B cell (primary cell): ENCODE measurements around the gene MYO5C. TPM values are rescaled to one million over a fixed set of nuclear protein-coding genes. Genes with fewer than 3 reads are reported as not detected.

Source experiments
- ATAC-seq: fragments of 200-7000 bp; cut with Tn5 transposase; one replicate; pipeline ENCODE4 v1.10.0; 2021; ENCODE audit warnings: low read depth, mild to moderate bottlenecking, moderate number of reproducible peaks, moderate library complexity
- CTCF ChIA-PET: fragments of 350-600 bp; sonication (Branson Sonifier 250); formaldehyde crosslinking; loops from one replicate; lab custom pipeline; 2021; ENCODE audit warnings: antibody characterized with exemption, inconsistent platforms; lab: Charles Lee
- POLR2A ChIA-PET: fragments of 350-600 bp; sonication (Branson Sonifier 250); formaldehyde crosslinking; loops from one replicate; lab custom pipeline; 2021; ENCODE audit warnings: antibody characterized with exemption; lab: Charles Lee
- DNase-seq: peaks from one replicate; pipeline ENCODE4 v3.0.0; 2013
- H2AFZ ChIP-seq: 2 replicates; pipeline ENCODE4 v1.6.1; 2012; ENCODE audit warnings: mild to moderate bottlenecking, low read depth, low read length; ENCODE audit not compliant: insufficient read depth, poor library complexity, severe bottlenecking
- H3K27ac ChIP-seq, 2 donors: 1 replicate in 1 of 2; 2 replicates in 1 of 2; pipeline ENCODE4 v1.5.1; 2012 to 2013; ENCODE audit warnings: low read length in 2 of 2, mild to moderate bottlenecking in 2 of 2, moderate library complexity in 1 of 2
- H3K27me3 ChIP-seq, 4 experiments: fragments of 200-600 bp in 1 of 4; sonication (generic) in 1 of 4; replicated peaks in 1 of 4; 1 replicate in 2 of 4; 2 replicates in 2 of 4; pipeline versions ENCODE4 v1.6.1 to v1.7.0; 2013 to 2016; ENCODE audit warnings: low read length in 3 of 4, mild to moderate bottlenecking in 2 of 4, mixed read lengths in 1 of 4, moderate library complexity in 1 of 4; ENCODE audit not compliant: insufficient read depth in 4 of 4, control insufficient read depth in 3 of 4; ENCODE audit errors: control extremely low read depth in 1 of 4
- H3K36me3 ChIP-seq, 2 experiments: replicated peaks in 1 of 2; 1 replicate in 1 of 2; 2 replicates in 1 of 2; pipeline versions ENCODE4 v1.6.1 to v1.7.1; 2013; ENCODE audit warnings: low read length in 1 of 2; ENCODE audit not compliant: insufficient read depth in 2 of 2, control insufficient read depth in 1 of 2; ENCODE audit errors: control extremely low read depth in 1 of 2, extremely low read depth in 1 of 2
- H3K4me1 ChIP-seq, 2 donors: fragments of 200-600 bp in 1 of 2; sonication (generic) in 1 of 2; 1 replicate in 1 of 2; 2 replicates in 1 of 2; pipeline versions ENCODE4 v1.5.1 to v1.6.1; 2013 to 2017; ENCODE audit warnings: low read length in 2 of 2; ENCODE audit not compliant: control insufficient read depth in 2 of 2, insufficient read depth in 2 of 2
- H3K4me2 ChIP-seq: replicated peaks from 2 replicates; pipeline ENCODE3; 2012; ENCODE audit warnings: mild to moderate bottlenecking, low read depth, low read length; ENCODE audit not compliant: poor library complexity, severe bottlenecking
- H3K4me3 ChIP-seq, 5 experiments: fragments of 200-600 bp in 1 of 5; sonication (generic) in 1 of 5; 1 replicate in 3 of 5; 2 replicates in 2 of 5; pipeline versions ENCODE4 v1.5.1 to v1.7.0; 2011 to 2016; ENCODE audit warnings: low read length in 4 of 5, mild to moderate bottlenecking in 4 of 5, low read depth in 2 of 5, control low read depth in 1 of 5, moderate library complexity in 1 of 5; ENCODE audit not compliant: insufficient read depth in 1 of 5; ENCODE audit errors: control extremely low read depth in 1 of 5, extremely low read depth in 1 of 5
- H3K79me2 ChIP-seq: fragments of 200-600 bp; sonication (generic); one replicate; pipeline ENCODE4 v1.6.0; 2016; ENCODE audit warnings: low read length; ENCODE audit not compliant: control insufficient read depth, insufficient read depth
- H3K9ac ChIP-seq: fragments of 200-600 bp; sonication (generic); 2 replicates; pipeline ENCODE4 v1.6.1; 2017; ENCODE audit warnings: mild to moderate bottlenecking, low read length, moderate library complexity
- H3K9me3 ChIP-seq, 3 donors: one replicate each; pipeline versions ENCODE4 v1.6.1 to v1.7.1; 2013; ENCODE audit warnings: low read length in 2 of 3; ENCODE audit not compliant: control insufficient read depth in 2 of 3, insufficient read depth in 1 of 3; ENCODE audit errors: control extremely low read depth in 1 of 3
- H4K20me1 ChIP-seq: 2 replicates; pipeline ENCODE4 v1.6.0; 2012; ENCODE audit warnings: mild to moderate bottlenecking, low read length; ENCODE audit not compliant: insufficient read depth, control insufficient read depth, poor library complexity, severe bottlenecking
- H3K27ac Mint-ChIP-seq: one replicate; pipeline ENCODE4 v1.8.0; 2021; ENCODE audit warnings: mixed read lengths
- H3K27me3 Mint-ChIP-seq: one replicate; pipeline ENCODE4 v1.8.0; 2021; ENCODE audit warnings: mixed read lengths
- H3K4me1 Mint-ChIP-seq: one replicate; pipeline ENCODE4 v1.8.0; 2021; ENCODE audit warnings: mixed read lengths
- H3K4me3 Mint-ChIP-seq: one replicate; pipeline ENCODE4 v1.8.0; 2021; ENCODE audit warnings: mixed read lengths
- H3K9me3 Mint-ChIP-seq: one replicate; pipeline ENCODE4 v1.8.0; 2022; ENCODE audit warnings: mixed read lengths; ENCODE audit not compliant: insufficient read depth
- CTCF ChIP-seq: fragments of 200-600 bp; IDR thresholded peaks from one replicate; pipeline ENCODE4 v1.8.0; 2022; ENCODE audit warnings: antibody characterized with exemption, mild to moderate bottlenecking
- EZH2 ChIP-seq: IDR thresholded peaks from 2 replicates; pipeline ENCODE4 v1.6.1; 2012; ENCODE audit warnings: borderline replicate concordance, low read depth, mild to moderate bottlenecking, moderate library complexity, low read length; ENCODE audit not compliant: insufficient read depth, poor library complexity, severe bottlenecking
- WGBS: methylation state at CpG from one replicate; pipeline ENCODE4 v1.1.5; 2013; ENCODE audit warnings: missing lambda C conversion rate; ENCODE audit not compliant: insufficient coverage; 5-methylcytosine and 5-hydroxymethylcytosine counted together
- intact Hi-C: fragments of 100-400 bp; cut with micrococcal nuclease; formaldehyde crosslinking; loops from one replicate; pipeline ENCODE4 v1.10.0; 2022
- polyA plus RNA-seq: library from polyadenylated mRNA; depleted of rRNA; stranded (reverse); fragments of >200 nt; gene quantifications from 2 replicates; pipeline ENCODE4 v1.2.3, GENCODE V29; 2012
- total RNA-seq, 2 donors: library from RNA; stranded (reverse); fragments of 120-200 nt in 1 of 2; gene quantifications; 1 replicate in 1 of 2; 2 replicates in 1 of 2; pipeline versions ENCODE4 v1.2.3 to v1.2.4, GENCODE V29; 2013 to 2022

The MYO5C gene
- total and polyA plus RNA-seq, 2 donors (not counting 1 experiment from before 2014, with no cell fraction given) = 0.54 to 4.5 TPM

DNA sequence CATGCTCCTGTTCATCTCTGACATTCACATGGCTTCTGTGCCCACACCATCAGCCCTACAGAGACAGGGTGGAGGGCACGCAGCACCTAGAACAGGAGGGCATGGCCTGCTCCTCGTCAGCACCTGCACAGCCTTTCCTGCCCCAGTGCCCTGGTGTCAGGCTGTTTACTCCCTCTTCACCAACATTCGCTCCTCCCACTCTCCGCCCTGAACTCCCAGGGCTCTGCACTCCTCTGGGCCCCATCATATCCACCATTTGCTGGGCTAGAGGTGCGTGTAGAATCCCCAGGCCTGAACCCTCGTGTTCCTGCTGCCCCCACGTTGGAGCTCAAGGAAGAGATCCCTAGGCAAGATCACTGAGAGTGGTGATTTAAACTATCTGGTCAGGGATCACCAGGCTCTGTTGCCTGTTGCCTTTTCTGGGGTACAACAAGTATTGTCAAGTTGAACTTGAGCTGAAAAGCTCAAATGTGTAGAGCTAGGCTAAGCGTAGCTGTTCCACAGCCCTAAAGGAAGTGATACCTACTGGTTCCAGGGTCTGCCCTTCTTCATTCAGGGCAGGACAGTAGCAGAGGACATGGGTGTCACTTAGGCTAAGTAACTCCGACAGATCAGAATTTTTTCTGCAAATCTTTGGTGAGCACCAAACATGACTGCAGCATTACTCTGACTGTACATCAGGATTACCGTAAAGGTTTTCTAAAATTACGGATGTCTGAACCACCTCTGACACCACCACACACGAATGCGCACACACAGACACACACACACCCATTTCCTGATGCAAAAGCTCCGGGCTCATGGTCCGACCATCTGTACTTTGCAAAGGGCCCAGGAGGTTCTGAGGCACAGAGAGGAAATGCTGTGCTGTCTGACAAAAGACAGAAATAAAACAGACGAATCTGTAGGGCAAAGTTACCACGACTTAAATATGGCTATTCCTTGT, 60.7 kb downstream of the MYO5C start:
- CTCF ChIA-PET = interaction anchor here (1.0 to 24.5 kb wide), 13 partner anchors 8 to 500 kb away, joined by 3 to 512 read pairs (median 5); no protein-coding TSS in a partner anchor
- Histone ChIP-seq H3K4me1 (peaks cover 72 to 79% of the 10 kb centered on the region in 2 donors), H3K27ac (peak overlapping the region; percentile 89 to 97), H3K4me2 (peak overlapping the region; percentile 68), H3K79me2 (peaks cover 6% of the 10 kb centered on the region), H2AFZ (peak overlapping the region; percentile 50), H3K9ac (peak overlapping the region; percentile 55), H3K27me3 (no peaks in the 10 kb centered on the region), H3K36me3 (no peaks in the 10 kb centered on the region), H3K9me3 (no peaks in the 10 kb centered on the region), H3K4me3 (peak overlapping the region in 3 of 5 experiments; percentile 3 to 54 (median 10)), H4K20me1 (no peaks in the 10 kb centered on the region)
- H3K9me3 Mint-ChIP-seq = no peaks in the 10 kb centered on the region
- POLR2A ChIA-PET = interaction anchor here (0.6 to 5.0 kb wide), 14 partner anchors 7 to 485 kb away, joined by 3 to 61 read pairs (median 5); partner anchors contain the start of gene MYO5C
- peak overlapping the region; percentile 92 for H3K4me3 Mint-ChIP-seq
- H3K4me1 Mint-ChIP-seq = peaks cover 75% of the 10 kb centered on the region
- intact Hi-C loops = loop anchor here (1.0 to 2.0 kb wide), 3 partner anchors 8 to 294 kb away; partner anchors contain the start of gene MYO5A
- DNase-seq (peak; percentile 81), ATAC-seq (peak; percentile 57)
- peak overlapping the region; percentile 99 for H3K27ac Mint-ChIP-seq
- H3K27me3 Mint-ChIP-seq = no peaks in the 10 kb centered on the region
- 1% methylated on average over 15 of the region's 17 CpGs for WGBS
- TF ChIP-seq CTCF (no peak), EZH2 (no peak)
